SK-N-SH (cell line): ENCODE measurements around the gene RERG. TPM values are rescaled to one million over a fixed set of nuclear protein-coding genes. Genes with fewer than 3 reads are reported as not detected.

Source experiments
- CTCF ChIA-PET: fragments of 300-600, 350-600 bp; formaldehyde crosslinking; extraction: SDS; loops from one replicate; lab custom pipeline; 2021; lab: Yijun Ruan, JAX
- POLR2A ChIA-PET: fragments of 350-600 bp; sonication (Branson Sonifier 250); formaldehyde crosslinking; extraction: SDS; loops from one replicate; lab custom pipeline; 2020; ENCODE audit warnings: antibody characterized with exemption, inconsistent platforms; lab: Yijun Ruan, JAX
- DNase-seq: peaks from one replicate; pipeline ENCODE4 v3.0.0; 2012
- H2AFZ ChIP-seq: fragments of 200-600 bp; sonication (generic); 2 replicates; pipeline ENCODE4 v1.8.1; 2016; ENCODE audit warnings: antibody characterized with exemption, mild to moderate bottlenecking, low read depth
- H3F3A ChIP-seq: fragments of 200-600 bp; sonication (generic); replicated peaks from 2 replicates; pipeline ENCODE3; 2016; ENCODE audit warnings: antibody characterized with exemption, mild to moderate bottlenecking; ENCODE audit not compliant: insufficient read depth
- H3K27ac ChIP-seq, 2 experiments: fragments of 200-500 bp in 1 of 2; fragments of 200-600 bp in 1 of 2; sonication (Bioruptor generic) in 1 of 2; sonication (generic), shearing (Covaris generic) in 1 of 2; 2 replicates each; pipeline versions ENCODE4 v1.5.1 to v1.6.1; 2014 to 2016; ENCODE audit warnings: low read depth in 2 of 2, inconsistent platforms in 1 of 2, low read length in 1 of 2, mild to moderate bottlenecking in 1 of 2, mixed read lengths in 1 of 2
- H3K27me3 ChIP-seq: fragments of 200-600 bp; sonication (generic), shearing (Covaris generic); 2 replicates; pipeline ENCODE4 v1.6.1; 2016; ENCODE audit warnings: mixed run types; ENCODE audit not compliant: insufficient read depth
- H3K36me3 ChIP-seq, 2 experiments: fragments of 200-500 bp in 1 of 2; fragments of 200-600 bp in 1 of 2; sonication (Bioruptor generic) in 1 of 2; sonication (generic) in 1 of 2; replicated peaks in 1 of 2; 2 replicates each; pipeline versions ENCODE3 to v1.5.1; 2014 to 2016; ENCODE audit warnings: low read length in 1 of 2, mild to moderate bottlenecking in 1 of 2; ENCODE audit not compliant: insufficient read depth in 2 of 2, control insufficient read depth in 1 of 2
- H3K4me1 ChIP-seq, 2 experiments: fragments of 200-500 bp in 1 of 2; fragments of 200-600 bp in 1 of 2; sonication (Bioruptor generic) in 1 of 2; sonication (generic), shearing (Covaris generic) in 1 of 2; 2 replicates each; pipeline versions ENCODE4 v1.5.1 to v1.6.1; 2014 to 2016; ENCODE audit warnings: low read depth in 1 of 2, low read length in 1 of 2, mixed run types in 1 of 2; ENCODE audit not compliant: insufficient read depth in 2 of 2, control insufficient read depth in 1 of 2
- H3K4me2 ChIP-seq: fragments of 200-600 bp; sonication (generic), shearing (Covaris generic); 2 replicates; pipeline ENCODE4 v1.6.1; 2017; ENCODE audit warnings: mixed run types
- H3K4me3 ChIP-seq, 2 experiments: fragments of 200-500 bp in 1 of 2; fragments of 200-600 bp in 1 of 2; sonication (Bioruptor generic) in 1 of 2; sonication (generic), shearing (Covaris generic) in 1 of 2; 2 replicates each; pipeline versions ENCODE4 v1.5.1 to v1.8.1; 2014 to 2016; ENCODE audit warnings: low read depth in 2 of 2, inconsistent platforms in 1 of 2, low read length in 1 of 2, mild to moderate bottlenecking in 1 of 2, mixed read lengths in 1 of 2, moderate library complexity in 1 of 2
- H3K79me2 ChIP-seq: fragments of 200-600 bp; sonication (generic); 2 replicates; pipeline ENCODE4 v1.8.1; 2017; ENCODE audit warnings: mild to moderate bottlenecking; ENCODE audit not compliant: insufficient read depth
- H3K9ac ChIP-seq: fragments of 200-600 bp; sonication (generic); 2 replicates; pipeline ENCODE4 v1.6.1; 2017; ENCODE audit warnings: mixed run types
- H3K9me2 ChIP-seq: fragments of 200-600 bp; sonication (generic); 2 replicates; pipeline ENCODE4 v1.6.1; 2017; ENCODE audit warnings: mixed run types
- H3K9me3 ChIP-seq: fragments of 200-600 bp; sonication (generic); 2 replicates; pipeline ENCODE4 v1.6.1; 2017; ENCODE audit warnings: mixed run types, mild to moderate bottlenecking, moderate library complexity
- H4K20me1 ChIP-seq: fragments of 200-600 bp; sonication (generic); 2 replicates; pipeline ENCODE4 v1.6.1; 2017; ENCODE audit warnings: mild to moderate bottlenecking, mixed run types; ENCODE audit not compliant: insufficient read depth
- MXI1 ChIP-seq: IDR thresholded peaks from 2 replicates; pipeline ENCODE4 v1.6.1; 2012; ENCODE audit warnings: mild to moderate bottlenecking, low read depth, low read length, improper control_type of control experiment
- WGBS: methylation state at CpG from one replicate; pipeline ENCODE4 v1.1.6; 2017; ENCODE audit warnings: low lambda C conversion rate; 5-methylcytosine and 5-hydroxymethylcytosine counted together
- polyA plus RNA-seq, 3 experiments: library from polyadenylated mRNA; depleted of rRNA; stranded (reverse); fragments of >200 nt; gene quantifications; 2 replicates each; pipeline ENCODE4 v1.2.3, GENCODE V29; 2012
- TF ChIP-seq, protein P1 (sequence below): fragments of 150-350 bp; IDR thresholded peaks from 2 replicates; pipeline ENCODE4 v1.6.1; 2017; ENCODE audit warnings: antibody characterized with exemption, low read length, low read depth, borderline replicate concordance

RERG gene
- polyA plus RNA-seq, 1 of the 3 experiments (the other 2 are of a cell fraction) = 0.49 TPM

DNA sequence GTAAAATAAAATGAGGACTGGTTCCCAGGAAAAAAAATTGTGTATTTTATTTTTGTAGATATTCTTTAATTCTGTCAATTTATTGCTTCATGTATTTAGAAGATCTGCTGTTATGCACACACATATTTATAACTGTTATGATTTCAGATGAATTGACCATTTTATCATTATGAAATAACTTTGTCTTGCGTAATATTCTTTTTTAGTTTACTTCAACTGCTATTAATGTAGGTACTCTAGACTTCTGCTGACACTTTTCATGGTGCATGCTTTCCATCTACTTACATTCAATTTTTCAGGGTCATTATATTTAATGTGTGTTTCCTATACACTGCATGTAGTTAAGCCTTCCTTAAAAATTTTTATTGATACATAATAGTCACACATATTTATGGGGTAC, 162.1 kb downstream of the RERG start:
- no peaks in the 10 kb centered on the region for H3K9me3 ChIP-seq
- no peak overlapping the region for H3K4me3 ChIP-seq
- TF ChIP-seq, protein P1, sequence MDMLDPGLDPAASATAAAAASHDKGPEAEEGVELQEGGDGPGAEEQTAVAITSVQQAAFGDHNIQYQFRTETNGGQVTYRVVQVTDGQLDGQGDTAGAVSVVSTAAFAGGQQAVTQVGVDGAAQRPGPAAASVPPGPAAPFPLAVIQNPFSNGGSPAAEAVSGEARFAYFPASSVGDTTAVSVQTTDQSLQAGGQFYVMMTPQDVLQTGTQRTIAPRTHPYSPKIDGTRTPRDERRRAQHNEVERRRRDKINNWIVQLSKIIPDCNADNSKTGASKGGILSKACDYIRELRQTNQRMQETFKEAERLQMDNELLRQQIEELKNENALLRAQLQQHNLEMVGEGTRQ = no peak
- no peak for TF ChIP-seq MXI1
- H4K20me1 ChIP-seq = no peaks in the 10 kb centered on the region
- H3K27ac ChIP-seq = no peak overlapping the region
- no peaks in the 10 kb centered on the region for H3K79me2 ChIP-seq
- no peak for DNase-seq
- no peaks in the 10 kb centered on the region for H3K9me2 ChIP-seq
- H3K9ac ChIP-seq = no peak overlapping the region
- CTCF ChIA-PET = no interaction called here
- no peaks in the 10 kb centered on the region for H3K36me3 ChIP-seq
- WGBS = 40% methylated on average over 1 of the region's 1 CpG
- POLR2A ChIA-PET = no interaction called here
- H3K4me2 ChIP-seq = no peak overlapping the region
- H3K4me1 ChIP-seq = no peaks in the 10 kb centered on the region
- H3K27me3 ChIP-seq = peaks cover 6% of the 10 kb centered on the region; the same call in 1 of the 2 replicates
- no peaks in the 10 kb centered on the region for H3F3A ChIP-seq
- no peak overlapping the region for H2AFZ ChIP-seq

Other genes with a start within 250 kb of the RERG start
- not detected in 2 replicates for gene PDE6H, start 248.4 kb downstream of the RERG start, polyA plus RNA-seq (2012; rRNA removed)
- gene PTPRO, start 101.1 kb upstream of the RERG start, polyA plus RNA-seq (2012; rRNA removed) = 1.4 and 1.9 TPM in 2 replicates